Ovary (tissue), 9 donors: Measurements from ENCODE around the gene NT5C2. TPM values are rescaled to one million over a fixed set of nuclear protein-coding genes. Genes with fewer than 3 reads are reported as not detected.

Source experiments
- DNase-seq, 5 donors: peaks; one replicate each; pipeline ENCODE4 v3.0.0-alpha.2; 2019 to 2020
- H3K27ac ChIP-seq, 2 donors: fragments of 200-600 bp; one replicate each; pipeline versions ENCODE4 v1.5.1 to v1.8.0; 2019 to 2022
- H3K27me3 ChIP-seq: fragments of 200-600 bp; one replicate; pipeline ENCODE4 v1.8.0; 2022
- H3K36me3 ChIP-seq: fragments of 200-600 bp; sonication (generic); one replicate; pipeline ENCODE4 v1.5.1; 2019
- H3K4me1 ChIP-seq: one replicate; pipeline ENCODE4 v1.8.1; 2013; ENCODE audit warnings: mild to moderate bottlenecking, moderate library complexity; ENCODE audit not compliant: insufficient read depth
- H3K4me3 ChIP-seq: fragments of 200-600 bp; sonication (generic); one replicate; pipeline ENCODE4 v1.5.1; 2017
- H3K9me3 ChIP-seq, 2 donors: fragments of 200-600 bp in 1 of 2; sonication (generic) in 1 of 2; one replicate each; pipeline versions ENCODE4 v1.5.1 to v1.8.1; 2013 to 2019; ENCODE audit warnings: mild to moderate bottlenecking in 1 of 2, moderate library complexity in 1 of 2
- CTCF ChIP-seq, 3 donors: fragments of 450-650 bp in 2 of 3; fragments of 200-600 bp in 1 of 3; IDR thresholded peaks; one replicate each; pipeline versions ENCODE4 v1.5.1 to v1.8.0; 2016 to 2022; ENCODE audit warnings: antibody characterized with exemption in 3 of 3, mild to moderate bottlenecking in 1 of 3
- EP300 ChIP-seq: sonication (generic); formaldehyde crosslinking; IDR thresholded peaks from one replicate; pipeline ENCODE4 v1.6.1; 2017; ENCODE audit warnings: antibody characterized with exemption
- POLR2A ChIP-seq: fragments of 450-650 bp; IDR thresholded peaks from one replicate; pipeline ENCODE4 v1.6.1; 2017; ENCODE audit warnings: antibody characterized with exemption, mild to moderate bottlenecking, moderate library complexity
- WGBS, 3 donors: extraction: QIAGEN DNeasy Blood & Tissue Kit in 1 of 3; methylation state at CpG; one replicate each; pipeline versions ENCODE4 v1.1.5 to v1.1.7; 2013 to 2017; 5-methylcytosine and 5-hydroxymethylcytosine counted together
- intact Hi-C, 4 donors: fragments of 100-400 bp; cut with DNase I; formaldehyde crosslinking; loops; one replicate each; pipeline versions ENCODE4 v1.11.0 to v1.15.1; 2022 to 2023
- polyA plus RNA-seq, 2 donors: library from polyadenylated mRNA; stranded (reverse); fragments of 200-250 nt in 1 of 2; fragments of 350-450 nt in 1 of 2; fragmentation: Illumina TruSeq in 1 of 2; extraction: RNeasy Lipid Tissue Mini Kit (QIAGEN cat#74804) in 1 of 2; gene quantifications; one replicate each; pipeline ENCODE4 v1.2.3, GENCODE V29; 2013 to 2014
- total RNA-seq, 7 donors: library from RNA; depleted of rRNA in 2 of 7; stranded (reverse); fragments of >200 nt in 2 of 7; fragmentation: NEBNext Ultra II Directional in 3 of 7; extraction: Animal tissue kit (Norgen Biotek cat#: 25700) in 3 of 7; gene quantifications; one replicate each; pipeline versions ENCODE4 v1.1.0 to v1.2.4, GENCODE V29; 2016 to 2023
- donor health status: DM: no; HTN: no; CAD: no; lungs with moderate emphysema.
- donor health status: DM: no; HTN: no; CAD: no.
- donor health status: Bipolar disorder and iron deficiency.
- donor health status: DM: yes; HTN: yes; CAD: no.
- donor health status: DM: no; HTN: no; CAD: no.
- donor health status: DM: yes; HTN: yes; CAD: no.

Gene NT5C2
- total and polyA plus RNA-seq, 9 donors: 49.1 to 92.3 (median 62.0) TPM

GRCh38 chr10:103040418-103040817 is 152.7 kb downstream of the NT5C2 start:
- Histone ChIP-seq H3K36me3 (no peaks in the 10 kb centered on the region), H3K9me3 (no peaks in the 10 kb centered on the region), H3K4me1 (peaks cover 11% of the 10 kb centered on the region), H3K4me3 (no peak overlapping the region), H3K27ac (no peak overlapping the region), H3K27me3 (no peaks in the 10 kb centered on the region)
- TF ChIP-seq EP300 (no peak), POLR2A (no peak), CTCF (IDR thresholded peaks at IDR 0.05) (no peak)
- no peak for DNase-seq
- 62 to 79% (median 72%) methylated on average over 4 of the region's 4 CpGs for WGBS, 3 donors
- intact Hi-C loops: loop anchor here in 1 of 4 donors (10.0 kb wide), 1 partner anchor 66 kb away; no protein-coding TSS in a partner anchor

GRCh38 chr10:103038570-103038969 is 154.5 kb downstream of the NT5C2 start:
- Histone ChIP-seq H3K9me3 (no peaks in the 10 kb centered on the region), H3K27me3 (no peaks in the 10 kb centered on the region), H3K4me3 (no peak overlapping the region), H3K36me3 (no peaks in the 10 kb centered on the region), H3K4me1 (peaks cover 7% of the 10 kb centered on the region), H3K27ac (no peak overlapping the region)
- WGBS, 3 donors: 67 to 85% (median 83%) methylated on average over 2 of the region's 2 CpGs
- intact Hi-C loops: no loop called here
- TF ChIP-seq CTCF (IDR thresholded peaks at IDR 0.05) (no peak), EP300 (no peak), POLR2A (no peak)
- no peak for DNase-seq

Other genes with a start within 250 kb of the NT5C2 start
- gene RPEL1, start 52.6 kb upstream of the NT5C2 start, total RNA-seq: not detected
- gene RPEL1, start 52.6 kb upstream of the NT5C2 start, polyA plus RNA-seq: not detected
- under 1 TPM in 1 of 7 donors, not detected in 6; 0.05 TPM for gene INA, start 83.9 kb upstream of the NT5C2 start, total RNA-seq
- under 1 TPM; 0.05 to 0.23 TPM for gene INA, start 83.9 kb upstream of the NT5C2 start, polyA plus RNA-seq
- 10 to 100 TPM in 3 of 7 donors, 1 to 10 TPM in 4; 7.7 to 13.7 (median 10.0) TPM for gene PCGF6, start 157.9 kb upstream of the NT5C2 start, total RNA-seq
- gene PCGF6, start 157.9 kb upstream of the NT5C2 start, polyA plus RNA-seq: 1 to 10 TPM; 5.6 to 8.9 TPM
- gene TAF5, start 174.7 kb upstream of the NT5C2 start, total RNA-seq: 1 to 10 TPM; 3.9 to 6.6 (median 4.3) TPM
- gene TAF5, start 174.7 kb upstream of the NT5C2 start, polyA plus RNA-seq: 1 to 10 TPM; 2.5 to 3.9 TPM
- gene ATP5MK, start 203.2 kb upstream of the NT5C2 start, total RNA-seq: 100 to 1,000 TPM; 133 to 224 (median 171) TPM
- gene ATP5MK, start 203.2 kb upstream of the NT5C2 start, polyA plus RNA-seq: 100 to 1,000 TPM; 344 to 386 TPM
- gene PDCD11, start 203.4 kb upstream of the NT5C2 start, total RNA-seq: 10 to 100 TPM; 12.8 to 40.8 (median 28.8) TPM
- gene PDCD11, start 203.4 kb upstream of the NT5C2 start, polyA plus RNA-seq: 10 to 100 TPM in 1 of 2 donors, 1 to 10 TPM in 1; 9.7 to 16.7 TPM